Stimulated activated CD4-positive, alpha-beta T cell treated with anti-CD3 and anti-CD28 coated beads, Interleukin-4, amount 100 ng/mL, for 24 hours (primary cell): ENCODE measurements around the gene LARGE1.
"Not testable (repeated sequence)": the region's sequence is repeated elsewhere in the genome, so short reads cannot be mapped to it uniquely, and the experiment has no call there.

ENCODE experiments used
- DNase-seq: peaks from one replicate; pipeline ENCODE4 v3.0.0-alpha.2; 2020

LARGE1 gene

DNA sequence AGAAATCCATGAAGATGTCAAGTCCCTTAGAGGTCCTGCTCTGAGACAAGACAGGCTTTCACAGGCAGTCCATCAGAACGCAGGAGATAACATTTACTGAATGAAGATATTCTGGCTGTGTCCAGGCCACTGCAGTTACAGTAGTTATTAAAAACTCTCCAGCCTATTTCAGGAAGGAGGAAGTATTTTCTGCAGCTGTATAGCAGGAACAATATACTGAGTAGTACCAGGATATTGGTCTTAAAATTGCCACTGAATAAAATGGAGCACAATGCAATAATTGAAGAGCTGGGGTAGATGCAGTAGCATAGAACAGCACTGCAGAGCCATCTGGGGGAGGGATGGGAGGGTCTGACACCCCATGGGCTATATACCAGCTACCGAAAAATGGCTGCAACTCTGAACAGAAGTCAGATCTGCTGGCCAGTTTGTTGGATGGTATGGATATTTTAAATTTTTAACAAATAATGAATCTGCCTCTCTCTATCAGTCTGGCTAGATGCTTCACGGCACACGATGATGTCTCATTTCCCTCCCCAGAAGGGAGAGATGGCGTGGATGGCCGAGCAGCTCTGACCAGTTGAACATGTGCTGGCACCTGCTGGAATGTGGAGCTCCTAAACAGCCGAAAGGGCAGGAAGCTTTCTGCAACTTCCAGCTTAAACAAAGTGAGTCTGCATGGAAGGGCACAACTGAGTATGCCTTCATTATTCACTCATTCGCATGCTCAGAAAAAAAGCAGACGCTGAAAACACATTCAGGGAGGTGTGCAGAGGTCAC, 520.0 kb downstream of the LARGE1 start:
- DNase-seq = no peak

- no peak for DNase-seq
Observed at GRCh38 chr22:33397381-33397907, 522.8 kb downstream of the LARGE1 start.

DNA sequence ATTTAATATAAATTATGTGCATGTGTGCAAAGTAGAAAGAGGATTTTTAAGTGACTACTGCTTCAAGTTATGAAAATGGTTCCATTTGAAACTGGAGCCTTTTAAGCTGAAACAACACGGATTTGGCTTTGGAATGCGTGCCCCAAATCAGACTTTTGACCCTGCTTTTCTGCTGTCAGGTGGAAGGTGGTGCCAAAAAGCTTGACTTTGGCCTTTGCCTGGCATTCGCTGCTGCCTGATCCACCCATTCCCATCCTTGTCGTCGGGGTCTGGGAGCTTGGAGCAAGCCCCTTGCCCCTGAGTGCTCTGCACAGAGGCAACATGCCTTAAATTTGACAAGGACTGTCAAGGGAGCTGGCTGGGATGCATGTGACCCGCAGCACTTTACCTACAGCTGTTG, 526.8 kb downstream of the LARGE1 start:
- DNase-seq = no peak

DNA sequence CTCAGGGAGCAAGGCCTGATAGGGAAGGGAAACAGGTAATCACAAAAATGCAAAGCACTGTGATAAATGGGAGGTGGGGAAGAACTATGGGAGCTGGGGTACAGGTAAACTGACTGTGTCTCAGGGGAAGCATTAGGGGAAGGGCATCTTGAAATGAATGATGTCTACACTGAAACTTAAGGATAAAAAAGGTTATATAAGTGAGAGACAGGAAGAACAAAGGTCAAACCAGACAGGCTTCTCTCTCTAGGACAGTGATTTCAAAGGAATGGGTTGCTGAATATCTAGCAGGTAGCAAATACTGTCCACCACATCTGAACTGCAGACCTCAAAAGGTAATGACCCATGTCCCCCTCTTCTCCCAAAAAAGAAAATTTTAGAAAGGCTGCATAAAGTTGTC, 529.0 kb downstream of the LARGE1 start:
- no peak for DNase-seq

DNA sequence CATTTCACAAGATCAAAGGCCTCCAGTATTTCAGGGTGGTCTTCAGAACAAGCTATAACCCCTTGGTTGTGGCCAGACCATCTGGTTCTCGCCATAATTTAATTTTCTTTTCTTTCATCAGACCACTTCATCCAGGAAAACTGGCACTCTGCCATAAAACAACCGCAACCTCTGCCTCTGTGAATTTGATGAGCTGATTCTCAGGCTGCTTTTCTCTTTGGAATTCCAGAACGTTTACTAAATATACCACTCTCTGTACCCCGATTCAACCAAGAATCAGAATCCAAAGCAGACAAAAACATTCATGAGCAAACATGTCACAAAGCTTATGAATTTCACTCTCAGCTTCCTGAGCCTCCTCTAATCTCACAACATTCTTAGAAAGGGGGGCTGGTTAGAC, 530.3 kb downstream of the LARGE1 start:
- no peak for DNase-seq

- DNase-seq = no peak
Observed at GRCh38 chr22:33386270-33386669, 534.0 kb downstream of the LARGE1 start.

GRCh38 chr22:33385611-33386010, 534.7 kb downstream of the LARGE1 start:
- DNase-seq = no peak

- DNase-seq = no peak
Observed at GRCh38 chr22:33382436-33382835, 537.8 kb downstream of the LARGE1 start.

GRCh38 chr22:33381531-33382406, 538.5 kb downstream of the LARGE1 start:
- no peak for DNase-seq

GRCh38 chr22:33380789-33381530, 539.3 kb downstream of the LARGE1 start:
- no peak for DNase-seq

- no peak for DNase-seq
Observed at GRCh38 chr22:33379836-33380235, 540.4 kb downstream of the LARGE1 start.

- DNase-seq = no peak
Observed at GRCh38 chr22:33372875-33373274, 547.4 kb downstream of the LARGE1 start.

GRCh38 chr22:33363256-33363655, 557.0 kb downstream of the LARGE1 start:
- not testable (repeated sequence) for DNase-seq

DNA sequence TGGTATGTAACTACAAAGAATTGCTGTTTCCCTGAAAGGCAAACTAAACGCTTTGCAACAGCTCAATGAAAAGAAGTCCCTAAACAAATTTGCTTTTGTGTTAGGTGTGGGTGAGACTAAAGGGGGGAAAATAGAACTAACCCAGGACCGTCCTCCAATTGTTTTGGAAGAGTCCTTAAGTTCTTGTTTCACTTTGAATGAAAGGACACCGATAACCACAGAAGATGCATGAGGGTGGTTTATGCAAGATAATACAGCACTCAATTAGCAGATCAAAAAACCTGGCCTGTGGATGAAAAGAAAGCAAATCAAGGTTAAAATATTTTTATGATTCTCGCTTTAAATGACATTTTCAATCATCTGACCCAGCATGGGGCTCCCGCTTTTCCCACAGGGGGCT, 557.6 kb downstream of the LARGE1 start:
- DNase-seq = no peak

DNA sequence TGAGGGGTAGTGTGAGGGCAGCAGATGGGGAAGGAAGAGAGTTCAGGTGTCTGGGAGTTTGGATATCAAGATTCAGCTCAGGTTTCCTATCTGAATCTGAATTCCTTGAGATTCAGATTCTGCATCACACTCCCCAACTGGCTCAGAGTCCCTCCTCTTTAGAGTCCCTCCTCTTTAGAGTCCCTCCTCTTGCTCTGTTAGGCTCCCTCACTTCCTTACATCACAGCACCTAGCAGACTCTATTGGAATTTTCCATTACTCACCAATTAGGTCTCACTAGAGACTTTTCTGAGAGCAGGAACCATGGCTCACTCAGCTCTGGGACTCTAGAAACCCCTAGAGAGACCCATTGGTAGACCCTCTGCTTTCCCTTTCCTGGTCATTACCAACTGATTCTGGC, 558.7 kb downstream of the LARGE1 start:
- no peak for DNase-seq

GRCh38 chr22:33357981-33358399, 562.3 kb downstream of the LARGE1 start:
- DNase-seq = no peak

GRCh38 chr22:33354928-33355327, 565.3 kb downstream of the LARGE1 start:
- no peak for DNase-seq

DNA sequence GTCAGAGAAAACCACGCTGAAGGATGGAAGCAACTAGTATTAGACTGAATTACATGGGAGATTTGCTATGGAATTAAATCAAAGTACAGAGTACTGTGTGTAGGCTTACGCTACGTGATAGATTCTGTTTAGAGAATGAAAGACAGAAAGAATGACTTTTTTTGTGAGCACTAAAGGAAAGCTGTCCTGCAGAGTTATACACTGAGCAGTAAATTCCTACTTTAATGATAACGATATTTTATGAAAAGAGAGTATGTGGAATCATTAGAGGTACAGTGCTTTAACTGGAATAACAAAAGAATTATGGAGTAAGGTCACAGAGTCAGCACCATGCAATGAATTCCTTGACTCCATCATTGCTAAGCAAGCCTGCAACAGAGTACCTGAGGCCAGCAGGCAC, 566.8 kb downstream of the LARGE1 start:
- DNase-seq = no peak

GRCh38 chr22:33352768-33353167, 567.5 kb downstream of the LARGE1 start:
- no peak for DNase-seq

DNA sequence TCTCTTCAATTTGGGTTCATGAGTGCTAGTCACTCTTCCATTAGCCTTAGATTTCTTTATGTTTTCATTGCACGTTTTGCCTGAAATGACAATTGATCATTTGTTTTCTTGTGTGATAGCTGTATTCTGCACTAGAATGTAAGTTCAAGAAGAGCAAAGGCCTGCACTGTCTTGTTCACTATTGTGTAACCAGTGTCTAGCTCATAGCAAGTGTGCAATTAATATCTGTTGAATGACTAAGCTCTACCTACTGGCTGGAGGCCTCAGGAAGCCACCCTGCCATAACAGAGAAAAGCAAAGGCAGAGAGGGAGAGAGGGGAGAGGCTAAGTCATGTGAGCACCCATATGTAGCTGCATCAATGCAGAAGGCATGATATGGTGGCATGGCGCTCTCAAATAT, 569.3 kb downstream of the LARGE1 start:
- DNase-seq = no peak

DNA sequence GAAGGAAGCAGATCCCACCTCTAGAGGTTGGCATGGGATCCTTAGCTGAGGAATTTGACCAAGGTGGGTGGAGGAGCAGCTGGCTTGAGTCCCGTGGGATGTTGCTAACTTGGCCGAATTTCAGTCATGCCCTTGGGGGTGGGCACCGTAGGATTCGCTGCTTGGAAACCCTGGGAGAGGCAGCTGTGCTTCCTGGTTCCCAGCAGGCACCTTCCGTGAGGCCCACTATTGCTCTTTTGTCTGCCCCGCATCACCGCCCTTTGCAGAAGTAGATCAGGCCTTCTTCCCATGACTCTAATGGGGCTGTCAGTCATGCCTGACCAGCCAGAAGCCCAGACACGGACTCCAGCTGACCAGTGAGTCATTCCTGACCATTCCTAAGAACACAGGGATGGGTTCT, 569.8 kb downstream of the LARGE1 start:
- no peak for DNase-seq

GRCh38 chr22:33347002-33347401, 573.3 kb downstream of the LARGE1 start:
- no peak for DNase-seq

- DNase-seq = no peak
Observed at GRCh38 chr22:33341611-33342010, 578.7 kb downstream of the LARGE1 start.
